SIG-M5 (cell line): ENCODE results near the gene SNX3.

ENCODE experiments used
- DNase-seq: peaks from one replicate; lab custom pipeline; 2025; lab: John Stamatoyannopoulos, UW

Gene SNX3

GRCh38 chr6:108170332-108171290, 90.2 kb downstream of the SNX3 start:
- DNase-seq: no peak

- DNase-seq: no peak
These were observed 91.1 kb downstream of the SNX3 start for GRCh38 chr6:108169464-108170331.

GRCh38 chr6:108168501-108169463, 92.1 kb downstream of the SNX3 start:
- DNase-seq: no peak

- no peak for DNase-seq
These were observed 92.8 kb downstream of the SNX3 start for GRCh38 chr6:108168090-108168463.

- no peak for DNase-seq
These were observed 93.3 kb downstream of the SNX3 start for GRCh38 chr6:108167449-108168089.

- no peak for DNase-seq
These were observed 94.0 kb downstream of the SNX3 start for GRCh38 chr6:108166664-108167448.

- DNase-seq: no peak
These were observed 94.9 kb downstream of the SNX3 start, which contains the start of gene NR2E1 for GRCh38 chr6:108165714-108166663. Gene NR2E1 (plus strand): TSS chr6:108166022. CDS start chr6:108166766, 744 bp downstream.

DNA sequence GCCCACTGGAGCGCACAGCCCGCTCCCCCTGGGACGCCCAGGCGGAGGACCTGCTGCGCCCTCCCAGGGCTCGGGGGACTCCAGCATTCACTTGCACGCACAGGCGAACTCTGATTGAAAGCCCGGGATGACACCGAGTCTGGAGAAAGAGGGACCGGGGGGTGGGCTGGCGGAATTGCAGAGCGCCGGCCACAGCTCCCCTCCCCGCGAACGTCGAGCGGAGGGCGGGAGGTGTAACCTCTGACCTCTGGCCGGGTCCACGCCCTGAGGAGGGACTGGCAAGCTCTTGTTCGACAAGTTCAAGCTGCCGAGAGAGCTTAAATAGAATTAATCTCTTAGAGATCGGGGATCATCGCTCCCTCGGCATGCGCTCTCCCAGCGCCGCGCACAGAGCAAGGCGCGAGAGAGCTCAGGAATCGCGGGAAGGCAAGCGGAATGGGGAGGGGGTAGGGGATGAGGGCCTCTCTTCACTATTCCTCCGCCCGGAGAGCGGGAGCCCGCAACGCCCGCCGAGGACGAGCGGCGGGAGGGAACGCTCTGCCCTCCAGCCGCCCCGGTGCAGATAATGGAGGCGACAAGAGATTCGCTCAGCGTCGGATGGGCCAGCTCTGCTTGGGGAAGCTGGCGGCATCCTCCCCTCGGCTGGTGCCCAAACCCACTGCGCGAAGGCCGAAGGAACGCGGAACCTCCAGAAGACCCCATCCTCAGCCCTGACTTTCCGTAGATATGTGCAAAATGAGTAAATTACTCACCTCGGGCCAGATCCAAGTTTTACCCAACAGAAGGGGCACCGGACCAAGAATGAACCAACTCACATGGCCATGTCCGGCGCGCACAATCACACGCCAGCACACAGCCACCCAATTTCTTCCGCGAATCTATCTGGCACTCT, 95.8 kb downstream of the SNX3 start:
- no peak for DNase-seq

GRCh38 chr6:108164543-108164814, 96.4 kb downstream of the SNX3 start:
- DNase-seq: no peak

GRCh38 chr6:108163644-108164542, 96.9 kb downstream of the SNX3 start:
- DNase-seq: no peak

DNA sequence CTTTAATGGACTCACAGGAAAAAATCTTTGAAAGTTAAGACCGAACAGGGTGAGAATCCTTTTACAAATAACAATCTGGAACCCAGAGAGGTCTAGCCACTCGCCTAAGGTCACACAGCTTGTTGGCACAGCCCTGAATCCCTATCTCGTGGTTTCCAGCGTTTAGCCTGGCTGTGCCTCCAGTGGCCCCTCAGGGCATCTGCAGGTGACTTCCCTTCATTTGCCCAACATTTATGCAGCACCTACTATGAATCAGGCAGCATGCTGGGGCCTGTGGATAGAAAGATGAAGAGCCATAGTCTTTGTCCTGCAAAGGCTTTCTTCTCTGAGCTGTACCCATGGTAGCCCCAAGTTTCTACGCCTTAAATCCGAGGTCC, 97.6 kb downstream of the SNX3 start:
- DNase-seq: no peak

- no peak for DNase-seq
These were observed 99.0 kb downstream of the SNX3 start for GRCh38 chr6:108161724-108162282.
